Panc1 (cell line): ENCODE measurements around the gene BMP2. TPM values are rescaled to one million over a fixed set of nuclear protein-coding genes. Genes with fewer than 3 reads are reported as not detected.

Source experiments
- ATAC-seq: fragments of 200-7000 bp; cut with Tn5 transposase; 2 replicates; pipeline ENCODE4 v1.9.1; 2020; ENCODE audit warnings: mild to moderate bottlenecking, moderate library complexity
- BruUV-seq: library from RNA; stranded (reverse); fragments of 400-500 nt; replicated peaks from 2 replicates; lab custom pipeline; 2021; lab: Mats Ljungman, UMichigan
- CTCF ChIA-PET: fragments of 300-600 bp; sonication (Branson Sonifier 250); formaldehyde crosslinking; loops from one replicate; lab custom pipeline; 2022; ENCODE audit warnings: antibody characterized with exemption; lab: Charles Lee
- POLR2A ChIA-PET: fragments of 300-600 bp; sonication (Branson Sonifier 250); formaldehyde crosslinking; loops from one replicate; lab custom pipeline; 2022; ENCODE audit warnings: antibody characterized with exemption; lab: Charles Lee
- DNase-seq: peaks from one replicate; pipeline ENCODE4 v3.0.0-alpha.2; 2010; ENCODE audit warnings: low read depth, low spot score
- H3K27ac ChIP-seq: 2 replicates; pipeline ENCODE4 v1.5.1; 2011; ENCODE audit warnings: mild to moderate bottlenecking, low read length, inconsistent platforms
- H3K27me3 ChIP-seq: fragments of 200-500 bp; sonication (Bioruptor generic); 2 replicates; pipeline ENCODE4 v1.6.0; 2014; ENCODE audit warnings: low read length, inconsistent platforms; ENCODE audit not compliant: control insufficient read depth, insufficient read depth
- H3K36me3 ChIP-seq: fragments of 200-500 bp; sonication (Bioruptor generic); 2 replicates; pipeline ENCODE4 v1.5.1; 2014; ENCODE audit warnings: inconsistent platforms, mild to moderate bottlenecking, low read length, moderate library complexity; ENCODE audit not compliant: control insufficient read depth, insufficient read depth
- H3K4me1 ChIP-seq: 2 replicates; pipeline ENCODE4 v1.5.1; 2011; ENCODE audit warnings: inconsistent platforms, mild to moderate bottlenecking, low read length, moderate library complexity; ENCODE audit not compliant: control insufficient read depth, insufficient read depth
- H3K4me3 ChIP-seq, 2 experiments: 2 replicates each; pipeline ENCODE4 v1.5.1; 2011 to 2012; ENCODE audit warnings: low read depth in 2 of 2, low read length in 2 of 2, mild to moderate bottlenecking in 2 of 2, inconsistent platforms in 1 of 2, moderate library complexity in 1 of 2
- H3K9me3 ChIP-seq: fragments of 200-500 bp; sonication (Bioruptor generic); 2 replicates; pipeline ENCODE4 v1.5.1; 2014; ENCODE audit warnings: low read depth, mild to moderate bottlenecking, inconsistent platforms, low read length, moderate library complexity; ENCODE audit not compliant: control insufficient read depth, insufficient read depth
- CTCF ChIP-seq: fragments of 450-650 bp; IDR thresholded peaks from 2 replicates; pipeline ENCODE4 v1.5.1; 2017; ENCODE audit warnings: mild to moderate bottlenecking
- POLR2AphosphoS5 ChIP-seq: IDR thresholded peaks from 2 replicates; pipeline ENCODE4 v1.6.1; 2012; ENCODE audit warnings: mild to moderate bottlenecking, low read depth, low read length, moderate library complexity
- REST ChIP-seq, 2 experiments: IDR thresholded peaks; 2 replicates each; pipeline ENCODE4 v1.6.1; 2011 to 2012; ENCODE audit warnings: low read depth in 2 of 2, control low read depth in 1 of 2, low read length in 1 of 2, mild to moderate bottlenecking in 1 of 2, moderate library complexity in 1 of 2; ENCODE audit not compliant: insufficient read depth in 1 of 2
- SIN3A ChIP-seq: IDR thresholded peaks from 2 replicates; pipeline ENCODE4 v1.6.1; 2012; ENCODE audit warnings: low read depth, mild to moderate bottlenecking, low read length, moderate library complexity, borderline replicate concordance; ENCODE audit not compliant: insufficient read depth
- TCF7L2 ChIP-seq: IDR thresholded peaks from 2 replicates; pipeline ENCODE4 v1.6.1; 2011; ENCODE audit warnings: mild to moderate bottlenecking, low read depth, low read length, inconsistent platforms
- in situ Hi-C: cut with HindIII; loops from 2 replicates; pipeline ENCODE4 v1.10.0; 2016; ENCODE audit warnings: low sequenced_read_pairs, low pct_unique_long_range_greater_than_20kb
- intact Hi-C: fragments of 100-400 bp; cut with micrococcal nuclease; formaldehyde crosslinking; loops from one replicate; pipeline ENCODE4 v1.10.0; 2022; ENCODE audit not compliant: unreplicated experiment
- total RNA-seq: library from RNA; stranded (reverse); gene quantifications from one replicate; pipeline ENCODE4 v1.2.1, GENCODE V29; 2021; ENCODE audit not compliant: unreplicated experiment

Gene BMP2
- total RNA-seq, 1 experiment from 2014 or later = 0.23 TPM

GRCh38 chr20:6750438-6750837, 17.0 kb upstream of the BMP2 start:
- H3K27me3 ChIP-seq = no peaks in the 10 kb centered on the region
- no peak overlapping the region for H3K27ac ChIP-seq
- no peaks in the 10 kb centered on the region for H3K4me1 ChIP-seq
- ChIA-PET CTCF (no interaction called here), POLR2A (no interaction called here)
- no TSS peak for BruUV-seq
- intact Hi-C loops (no loop called here), in situ Hi-C loops (no loop called here)
- ATAC-seq (no peak), DNase-seq (no peak)
- H3K36me3 ChIP-seq = no peaks in the 10 kb centered on the region
- H3K4me3 ChIP-seq = no peak overlapping the region
- no peak for TF ChIP-seq CTCF
- H3K9me3 ChIP-seq = no peaks in the 10 kb centered on the region

GRCh38 chr20:6756693-6757595, 10.5 kb upstream of the BMP2 start:
- no TSS peak for BruUV-seq
- ATAC-seq = no peak
- in situ Hi-C loops = no loop called here
- Histone ChIP-seq H3K4me3 (no peak overlapping the region), H3K9me3 (no peaks in the 10 kb centered on the region), H3K4me1 (no peaks in the 10 kb centered on the region), H3K27me3 (no peaks in the 10 kb centered on the region), H3K27ac (no peak overlapping the region), H3K36me3 (no peaks in the 10 kb centered on the region)
- POLR2A ChIA-PET = no interaction called here
- no peak for DNase-seq
- CTCF ChIA-PET = no interaction called here
- TF ChIP-seq SIN3A (no peak), CTCF (no peak), POLR2AphosphoS5 (no peak), TCF7L2 (no peak), REST (IDR thresholded peaks at IDR 0.05; ENCODE audit: insufficient read depth in 1 of 2, low read depth in 2 of 2, low read length in 1 of 2) (no peak)
- intact Hi-C loops = no loop called here
